Epithelial cell of prostate (primary cell): ENCODE results near the gene PTPRM.
"Not testable (repeated sequence)": the region's sequence is repeated elsewhere in the genome, so short reads cannot be mapped to it uniquely, and the experiment has no call there.

Source experiments
- DNase-seq: peaks from one replicate; pipeline ENCODE4 v3.0.0-alpha.2; 2011; ENCODE audit warnings: low read depth, low spot score
- H3K27ac ChIP-seq: fragments of 450-650 bp; 2 replicates; pipeline ENCODE4 v1.5.1; 2017; ENCODE audit warnings: mild to moderate bottlenecking

Gene PTPRM

GRCh38 chr18:8052237-8052701 lies 485.2 kb downstream of the PTPRM start:
- H3K27ac ChIP-seq: no peak overlapping the region

GRCh38 chr18:8056723-8057122 lies 489.6 kb downstream of the PTPRM start:
- H3K27ac ChIP-seq: no peak overlapping the region
- DNase-seq: no peak

More at GRCh38 chr18:8052237-8052701, 485.2 kb downstream of the PTPRM start:
- no peak for DNase-seq

GRCh38 chr18:8063152-8063551 lies 496.0 kb downstream of the PTPRM start:
- not testable (repeated sequence) for DNase-seq
- H3K27ac ChIP-seq: peak overlapping the region; percentile 73

GRCh38 chr18:8063733-8064132 lies 496.6 kb downstream of the PTPRM start:
- DNase-seq: no peak
- H3K27ac ChIP-seq: peak overlapping the region; percentile 73

DNA sequence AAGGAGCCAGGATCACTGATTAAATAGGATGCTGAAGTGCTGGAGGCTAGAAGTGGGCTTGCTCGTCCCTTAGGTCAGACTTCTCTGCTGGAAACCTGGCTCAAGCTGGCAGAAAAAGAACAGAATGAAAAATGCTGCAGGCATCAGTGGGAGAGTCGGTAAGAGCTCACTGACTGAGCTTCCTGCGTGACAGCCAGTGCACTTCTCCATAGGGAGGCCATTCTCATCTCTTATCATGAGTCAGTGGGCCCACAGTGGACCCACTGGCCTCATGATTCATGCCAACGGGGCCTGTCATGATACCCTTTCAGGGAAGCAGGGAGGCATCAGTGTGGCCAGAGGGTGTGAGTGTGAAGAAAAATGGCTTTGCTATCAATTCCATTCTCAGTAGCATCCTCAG lies 498.2 kb downstream of the PTPRM start:
- no peak for DNase-seq
- H3K27ac ChIP-seq: no peak overlapping the region

DNA sequence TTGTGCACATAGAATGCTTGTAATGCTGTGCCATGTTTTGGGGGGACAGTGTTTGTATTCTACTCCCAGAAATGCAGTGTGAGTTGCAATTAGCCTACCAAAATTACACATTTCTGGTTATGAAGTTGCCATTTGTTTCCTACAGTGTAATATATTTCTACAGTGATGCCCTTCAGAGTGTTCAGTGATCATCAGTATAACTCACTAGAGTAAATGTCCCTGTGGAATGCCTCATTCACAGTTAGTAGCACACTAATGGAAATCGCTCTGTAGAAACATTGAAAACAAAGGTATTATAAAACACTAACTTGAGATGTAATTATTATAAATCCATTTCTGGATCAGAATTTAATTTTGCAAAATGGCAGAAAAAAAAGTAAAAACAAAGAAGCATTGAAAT lies 498.7 kb downstream of the PTPRM start:
- H3K27ac ChIP-seq: no peak overlapping the region
- no peak for DNase-seq

DNA sequence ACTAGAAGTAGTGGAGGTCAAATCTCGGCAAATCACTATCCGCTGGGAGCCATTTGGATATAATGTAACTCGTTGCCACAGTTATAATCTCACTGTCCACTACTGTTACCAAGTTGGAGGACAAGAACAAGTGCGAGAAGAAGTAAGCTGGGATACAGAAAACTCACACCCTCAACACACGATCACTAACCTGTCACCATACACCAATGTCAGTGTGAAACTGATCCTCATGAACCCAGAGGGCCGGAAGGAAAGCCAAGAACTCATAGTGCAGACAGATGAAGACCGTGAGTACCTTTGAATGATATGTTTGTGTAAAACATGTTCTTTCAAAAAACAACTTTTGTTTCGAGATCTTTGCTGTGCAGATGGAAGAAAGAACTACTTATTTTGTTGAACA lies 502.6 kb downstream of the PTPRM start:
- no peak for DNase-seq
- no peak overlapping the region for H3K27ac ChIP-seq

- DNase-seq: no peak
- no peak overlapping the region for H3K27ac ChIP-seq
Measured at GRCh38 chr18:8073167-8073566, 506.1 kb downstream of the PTPRM start.

DNA sequence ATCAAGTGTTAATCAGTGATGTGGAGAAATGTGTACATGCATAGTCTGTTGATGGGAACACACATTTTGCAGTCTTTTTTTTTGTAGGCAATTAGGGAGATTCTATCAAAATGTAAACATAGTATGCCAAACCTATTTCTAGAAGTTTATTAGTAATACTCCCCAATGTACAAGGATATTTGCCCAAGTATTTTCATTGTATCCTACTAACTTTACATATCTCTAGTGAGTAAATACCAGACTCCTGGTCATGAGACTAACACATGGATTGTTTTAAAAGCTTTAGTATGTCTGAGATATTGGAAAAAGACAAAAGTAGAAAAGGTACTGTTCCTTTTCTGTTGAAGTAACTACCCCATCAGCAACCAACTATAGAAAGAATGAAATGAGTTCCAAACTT lies 513.0 kb downstream of the PTPRM start:
- DNase-seq: no peak
- H3K27ac ChIP-seq: no peak overlapping the region

GRCh38 chr18:8081267-8081666 lies 514.2 kb downstream of the PTPRM start:
- no peak overlapping the region for H3K27ac ChIP-seq
- no peak for DNase-seq

DNA sequence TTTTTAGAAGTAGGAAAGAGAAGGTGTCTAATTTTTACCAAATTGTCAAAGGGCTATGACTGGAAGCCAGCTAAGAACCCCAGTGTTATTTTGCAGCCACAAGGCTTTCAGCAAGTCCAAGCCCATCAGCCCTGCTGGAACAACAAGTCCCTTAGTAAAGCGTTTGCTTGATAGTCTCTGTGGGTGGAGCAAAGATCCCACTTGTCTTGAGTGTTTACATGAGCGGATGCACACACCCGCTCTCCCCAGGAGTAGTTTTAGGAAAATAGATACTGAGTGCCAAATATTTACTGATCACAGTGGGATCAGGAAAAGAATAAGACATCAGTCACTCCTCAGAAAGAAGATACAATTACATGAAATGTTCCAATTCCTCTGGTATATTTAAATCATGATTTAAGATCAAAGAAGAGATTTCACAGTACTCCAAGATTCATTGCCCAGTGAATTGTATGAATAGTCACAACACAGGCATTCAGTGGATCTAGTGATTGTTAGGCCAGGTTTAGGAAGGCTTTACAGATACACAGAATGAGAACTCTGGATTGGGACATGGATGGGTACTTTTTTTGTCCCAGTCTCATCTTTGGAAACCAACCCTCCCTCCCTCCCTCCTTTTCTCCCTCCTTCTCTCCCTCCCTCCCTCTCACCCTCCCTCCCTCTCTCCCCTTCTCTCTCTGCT lies 514.9 kb downstream of the PTPRM start:
- H3K27ac ChIP-seq: no peak overlapping the region
- no peak for DNase-seq

GRCh38 chr18:8084160-8084559 lies 517.0 kb downstream of the PTPRM start:
- no peak for DNase-seq
- H3K27ac ChIP-seq: no peak overlapping the region

GRCh38 chr18:8088626-8089025 lies 521.5 kb downstream of the PTPRM start:
- H3K27ac ChIP-seq: no peak overlapping the region
- DNase-seq: no peak

DNA sequence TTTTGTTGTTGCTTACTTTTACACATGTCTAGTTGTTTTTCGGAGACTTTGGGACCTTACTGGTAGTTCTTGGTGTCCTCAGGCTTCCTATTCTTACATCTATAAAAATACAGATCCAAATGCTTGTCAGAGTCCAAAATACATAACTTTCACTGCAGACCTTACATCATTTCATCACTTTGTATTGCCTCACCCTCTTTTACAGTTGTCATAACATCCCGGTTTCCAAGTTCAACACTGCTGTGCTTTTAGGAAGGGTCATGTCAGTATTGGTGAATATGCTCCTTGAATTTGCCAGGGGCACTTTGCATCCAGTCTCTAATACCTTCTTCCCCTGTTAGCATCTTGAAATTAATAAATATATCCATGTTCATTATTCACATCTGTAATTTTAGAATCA lies 523.9 kb downstream of the PTPRM start:
- DNase-seq: no peak
- H3K27ac ChIP-seq: no peak overlapping the region

DNA sequence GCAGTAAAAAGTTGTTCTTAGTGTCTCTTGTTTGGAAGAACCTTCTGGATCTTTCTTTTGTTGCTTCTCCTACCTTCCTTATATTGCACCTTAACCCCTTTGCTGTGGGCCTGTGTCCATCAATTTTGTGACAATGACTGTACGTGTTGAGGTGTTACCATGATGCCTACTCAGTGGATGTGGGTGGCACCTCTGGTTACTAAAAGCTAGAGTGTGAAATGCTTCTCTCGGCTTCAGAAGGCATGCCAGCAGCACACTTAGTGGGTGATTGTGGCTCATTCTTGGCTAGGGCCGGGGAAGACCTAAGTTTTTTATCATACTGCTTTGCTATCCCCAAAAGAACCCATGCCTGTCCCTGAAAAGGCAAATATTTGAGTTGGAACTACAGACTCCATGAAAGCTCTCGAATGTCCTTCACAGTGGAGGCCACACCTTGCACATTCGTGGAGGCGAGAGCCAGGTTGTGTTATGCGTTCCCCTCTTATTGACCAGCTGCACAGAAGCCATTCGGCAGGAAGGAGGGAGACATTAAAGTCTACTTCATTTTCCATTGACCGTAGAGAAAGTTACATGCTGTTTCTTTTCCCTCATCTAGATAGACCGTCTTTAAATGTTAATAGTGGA lies 528.9 kb downstream of the PTPRM start:
- H3K27ac ChIP-seq: no peak overlapping the region
- no peak for DNase-seq

GRCh38 chr18:8097399-8097798 lies 530.3 kb downstream of the PTPRM start:
- H3K27ac ChIP-seq: no peak overlapping the region
- no peak for DNase-seq

DNA sequence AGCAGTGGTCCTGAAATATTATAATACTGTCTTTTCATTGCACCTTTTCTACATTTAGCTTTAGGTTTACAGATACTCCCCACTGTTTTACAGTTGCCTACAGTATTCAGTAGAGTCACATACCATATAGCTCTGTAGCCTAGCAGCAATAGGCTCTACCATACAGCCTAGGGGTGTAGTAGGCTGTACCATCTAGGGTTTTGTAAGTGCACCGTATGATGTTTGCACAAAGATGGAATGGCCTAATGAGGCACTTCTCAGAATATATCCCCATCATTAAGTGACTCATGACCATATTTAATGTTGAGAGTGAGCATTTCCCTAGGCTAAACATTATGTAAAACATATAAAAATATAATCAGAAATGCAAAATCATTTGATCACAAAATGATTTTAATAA lies 530.8 kb downstream of the PTPRM start:
- H3K27ac ChIP-seq: no peak overlapping the region
- no peak for DNase-seq

DNA sequence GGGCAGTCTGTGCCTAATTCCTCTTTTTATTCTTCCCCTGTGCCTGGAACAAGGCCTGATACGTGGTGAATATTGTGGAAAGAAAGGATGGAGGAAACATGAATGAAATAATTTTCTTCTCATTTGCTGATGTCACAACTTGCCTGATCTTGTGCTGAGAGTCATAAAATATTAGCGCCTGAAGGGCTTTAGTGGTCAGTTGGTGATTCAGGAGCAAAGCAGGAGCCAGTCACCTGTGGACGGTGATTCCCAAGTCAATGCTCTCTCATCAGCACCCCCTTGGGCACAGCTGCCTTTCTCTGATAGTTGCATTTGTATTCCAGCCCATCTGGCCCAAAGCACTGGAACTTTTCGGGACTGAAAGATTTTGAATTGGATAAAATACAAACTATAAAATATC lies 539.5 kb downstream of the PTPRM start:
- DNase-seq: peak; percentile 63
- peak overlapping the region; percentile 17 for H3K27ac ChIP-seq

DNA sequence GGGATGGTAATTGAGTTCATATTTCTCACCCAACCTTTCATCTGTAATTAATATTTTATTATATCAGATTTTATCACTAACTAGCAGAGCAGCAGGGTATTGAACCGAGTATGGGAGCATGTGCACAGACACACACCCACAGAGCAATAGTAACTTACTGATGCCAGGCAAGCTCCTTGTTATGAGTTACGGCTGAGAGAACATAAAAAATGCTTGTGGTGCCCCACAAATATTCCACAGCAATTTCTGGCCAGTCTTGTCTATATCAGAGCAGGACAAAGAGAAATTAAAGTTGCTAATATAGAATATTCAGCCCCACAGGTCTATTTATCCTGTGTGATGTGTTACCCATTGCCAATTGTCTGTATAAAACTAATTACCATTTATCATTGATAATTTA lies 540.3 kb downstream of the PTPRM start:
- H3K27ac ChIP-seq: no peak overlapping the region
- no peak for DNase-seq

GRCh38 chr18:8114480-8114879 lies 547.4 kb downstream of the PTPRM start:
- no peak for DNase-seq
- H3K27ac ChIP-seq: no peak overlapping the region

DNA sequence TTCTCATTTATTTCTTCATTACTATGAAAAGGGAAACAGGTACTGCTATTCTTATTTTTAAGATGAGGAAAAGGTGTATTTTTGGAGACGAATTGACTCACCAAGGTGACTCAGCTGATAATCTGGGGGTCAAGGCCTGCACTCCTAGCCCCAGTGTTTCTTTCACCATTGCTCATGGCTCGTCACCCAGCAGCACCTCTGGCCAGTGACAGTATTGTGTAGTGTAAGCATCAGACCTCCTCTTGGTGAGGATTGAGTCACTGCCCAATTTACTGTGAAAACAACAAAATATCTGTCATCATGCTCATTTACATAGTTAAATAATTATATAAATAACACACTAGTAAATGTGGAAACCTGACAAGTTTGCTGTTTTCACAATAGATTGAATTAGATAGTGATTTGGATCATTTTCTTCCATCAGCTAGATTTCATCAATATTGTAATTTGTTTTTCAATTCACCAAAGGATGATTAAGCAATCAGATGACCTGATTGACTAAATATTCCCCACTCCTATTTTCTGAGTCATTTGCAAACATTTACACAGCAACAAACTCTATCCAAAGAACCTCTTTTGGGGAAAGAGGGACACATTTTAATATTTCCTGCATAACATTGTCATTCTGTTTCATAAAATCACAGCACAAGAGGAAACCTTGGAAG lies 549.4 kb downstream of the PTPRM start:
- H3K27ac ChIP-seq: peak overlapping the region; percentile 82
- DNase-seq: peak; percentile 51

GRCh38 chr18:8117006-8117371 lies 549.9 kb downstream of the PTPRM start:
- DNase-seq: no peak
- H3K27ac ChIP-seq: peak overlapping the region; percentile 82
